SK-N-MC (cell line): ENCODE results near the gene ERGIC1.

ENCODE experiments used
- EZH2 ChIP-seq: fragments of 200-600 bp; sonication (generic); IDR thresholded peaks from one replicate; pipeline ENCODE4 v1.6.1; 2017; ENCODE audit warnings: antibody characterized with exemption
- FOXP2 ChIP-seq: optimal IDR thresholded peaks from 2 replicates; pipeline ENCODE3; 2011; ENCODE audit warnings: mild to moderate bottlenecking, moderate library complexity; ENCODE audit not compliant: insufficient read depth; ENCODE audit errors: extremely low read length, control extremely low read depth
- POLR2AphosphoS5 ChIP-seq: IDR thresholded peaks from 2 replicates; pipeline ENCODE4 v1.6.1; 2012; ENCODE audit warnings: mild to moderate bottlenecking, low read depth, low read length, borderline replicate concordance

- TF ChIP-seq POLR2AphosphoS5 (no peak), EZH2 (no peak), FOXP2 (no peak)
Observed at GRCh38 chr5:172818081-172818480, 16.0 kb upstream of the ERGIC1 start.
